Muscle layer of colon (tissue), 2 donors: ENCODE data around the gene MED15.

Experiments used
- H3K27ac ChIP-seq: one replicate; pipeline ENCODE4 v1.7.0; 2013; ENCODE audit warnings: low read depth, mild to moderate bottlenecking, low read length, moderate library complexity
- H3K27me3 ChIP-seq, 2 donors: one replicate each; pipeline ENCODE4 v1.7.0; 2013; ENCODE audit warnings: low read length in 2 of 2, mild to moderate bottlenecking in 2 of 2; ENCODE audit not compliant: insufficient read depth in 2 of 2, control insufficient read depth in 1 of 2
- H3K36me3 ChIP-seq: one replicate; pipeline ENCODE4 v1.7.0; 2013; ENCODE audit warnings: mild to moderate bottlenecking, low read length; ENCODE audit not compliant: insufficient read depth
- H3K4me1 ChIP-seq: one replicate; pipeline ENCODE4 v1.7.0; 2013; ENCODE audit warnings: mild to moderate bottlenecking, low read length; ENCODE audit not compliant: insufficient read depth
- H3K4me3 ChIP-seq, 2 donors: one replicate each; pipeline ENCODE4 v1.7.0; 2013; ENCODE audit warnings: low read length in 2 of 2, low read depth in 1 of 2, mild to moderate bottlenecking in 1 of 2, moderate library complexity in 1 of 2
- H3K9ac ChIP-seq: one replicate; pipeline ENCODE4 v1.7.0; 2013; ENCODE audit warnings: low read length
- H3K9me3 ChIP-seq: one replicate; pipeline ENCODE4 v1.7.0; 2013; ENCODE audit warnings: mild to moderate bottlenecking, low read length
- donor health status: abdominal sarcoma.
- donor health status: Adenocarcinoma of cecum.

MED15 gene

DNA sequence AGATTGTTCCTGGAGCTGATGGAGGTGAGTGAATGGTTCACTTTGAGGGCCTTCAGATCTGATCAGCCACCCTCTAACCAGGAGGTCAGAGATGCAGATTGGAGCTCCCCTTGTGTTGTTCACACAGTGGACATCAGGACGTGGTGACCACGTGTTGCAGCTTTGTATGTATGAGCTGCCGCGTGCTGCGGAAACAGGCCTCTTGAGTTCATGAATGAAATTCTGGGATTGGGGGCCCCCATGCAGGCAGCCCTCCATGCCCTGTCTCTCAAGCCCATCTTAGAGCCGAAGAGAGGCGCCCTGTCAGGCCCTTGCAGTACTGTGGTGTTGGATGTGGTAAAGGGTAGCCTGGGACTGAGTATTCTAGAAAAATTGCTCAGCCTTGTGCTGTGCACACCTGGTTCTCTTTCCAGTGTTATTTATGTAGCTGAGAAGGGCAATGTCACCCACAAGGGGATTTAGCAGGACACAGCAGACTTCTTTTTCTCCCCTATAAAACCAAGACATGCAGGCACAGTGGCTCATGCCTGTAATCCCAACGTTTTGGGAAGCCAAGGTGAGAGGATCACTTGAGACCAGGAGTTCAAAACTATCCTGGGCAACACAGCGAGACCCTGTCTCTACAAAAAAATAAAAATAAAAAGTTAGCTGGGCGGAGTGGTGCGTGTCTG, 64.9 kb downstream of the MED15 start:
- no peak overlapping the region for H3K9ac ChIP-seq
- no peak overlapping the region for H3K27ac ChIP-seq
- no peaks in the 10 kb centered on the region for H3K27me3 ChIP-seq
- no peak overlapping the region for H3K4me3 ChIP-seq
- no peaks in the 10 kb centered on the region for H3K9me3 ChIP-seq
- H3K36me3 ChIP-seq: peaks cover 83% of the 10 kb centered on the region
- peaks cover 31% of the 10 kb centered on the region for H3K4me1 ChIP-seq

DNA sequence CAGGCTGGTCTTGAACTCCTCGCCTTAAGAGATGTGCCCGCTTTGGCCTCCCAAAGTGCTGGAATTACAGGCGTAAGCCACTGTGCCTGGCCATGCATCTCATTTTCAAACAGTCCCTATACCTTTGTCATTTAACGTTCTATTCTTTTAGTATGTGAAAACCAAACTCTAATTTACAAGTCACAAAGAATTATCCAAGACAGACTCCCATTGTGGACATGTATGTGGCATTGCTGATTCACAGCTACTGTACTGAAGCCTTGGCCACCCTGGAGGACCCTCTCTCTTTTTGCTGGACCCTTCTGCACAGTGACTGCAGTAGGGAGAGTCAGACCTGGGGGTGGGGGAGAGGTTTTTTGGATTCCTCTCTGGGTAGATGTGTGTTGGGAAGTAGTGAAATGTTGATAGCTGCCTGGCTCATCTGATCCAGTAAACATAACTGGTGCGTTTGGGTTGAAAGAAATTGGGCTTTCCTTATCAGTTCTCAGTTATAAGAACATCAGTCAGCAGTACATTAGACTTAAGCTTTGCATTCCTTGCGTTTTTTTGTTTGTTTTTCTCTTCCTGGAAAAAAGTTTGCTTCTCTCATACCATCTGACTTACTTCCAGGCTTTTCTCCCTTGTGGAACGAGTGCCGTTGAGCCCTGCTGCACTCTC, 65.9 kb downstream of the MED15 start:
- H3K27me3 ChIP-seq: no peaks in the 10 kb centered on the region
- H3K4me3 ChIP-seq: no peak overlapping the region
- H3K9me3 ChIP-seq: no peaks in the 10 kb centered on the region
- peaks cover 22% of the 10 kb centered on the region for H3K4me1 ChIP-seq
- H3K36me3 ChIP-seq: peaks cover 76% of the 10 kb centered on the region
- no peak overlapping the region for H3K27ac ChIP-seq
- no peak overlapping the region for H3K9ac ChIP-seq

DNA sequence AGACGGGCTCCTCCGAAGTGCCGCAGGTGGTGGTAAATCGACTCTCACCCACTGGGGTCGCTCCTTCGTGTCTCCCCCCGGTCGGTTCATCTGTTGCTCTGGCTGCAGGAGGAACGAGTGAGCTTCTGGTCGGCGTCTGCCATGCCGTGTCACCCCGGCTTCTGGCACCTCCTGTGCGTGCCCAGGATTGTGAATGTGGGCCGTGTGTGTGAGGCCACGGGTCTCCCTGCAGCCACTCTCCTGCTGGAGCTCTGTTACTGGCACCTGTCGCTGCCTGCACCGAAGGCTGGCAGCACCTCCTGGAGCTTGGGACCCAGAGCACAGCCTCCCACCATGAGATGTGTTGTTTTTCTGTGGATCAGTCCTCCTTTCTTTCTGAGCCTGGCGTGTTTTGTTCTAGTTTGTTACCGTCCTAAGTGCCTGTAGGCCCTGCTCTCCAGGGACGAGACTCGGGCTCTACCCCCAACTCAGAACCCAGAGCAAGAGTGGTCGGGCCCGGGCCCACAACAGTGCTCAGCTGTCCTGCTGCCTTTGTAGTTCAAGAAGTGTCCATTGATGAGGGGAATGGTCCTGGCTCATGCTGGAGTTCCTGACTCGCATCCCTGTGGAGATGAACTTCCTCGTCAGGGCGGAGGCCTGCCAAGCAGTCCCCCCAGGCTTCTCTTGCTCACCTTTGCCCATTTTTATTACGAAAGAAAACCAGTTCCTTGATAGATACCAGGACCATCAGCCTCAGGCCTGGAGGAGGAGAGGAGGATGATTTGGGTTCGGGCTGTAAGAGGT, 66.6 kb downstream of the MED15 start:
- no peaks in the 10 kb centered on the region for H3K9me3 ChIP-seq
- peaks cover 14% of the 10 kb centered on the region for H3K4me1 ChIP-seq
- H3K9ac ChIP-seq: no peak overlapping the region
- no peak overlapping the region for H3K27ac ChIP-seq
- H3K36me3 ChIP-seq: peaks cover 76% of the 10 kb centered on the region
- H3K27me3 ChIP-seq: no peaks in the 10 kb centered on the region
- no peak overlapping the region for H3K4me3 ChIP-seq

DNA sequence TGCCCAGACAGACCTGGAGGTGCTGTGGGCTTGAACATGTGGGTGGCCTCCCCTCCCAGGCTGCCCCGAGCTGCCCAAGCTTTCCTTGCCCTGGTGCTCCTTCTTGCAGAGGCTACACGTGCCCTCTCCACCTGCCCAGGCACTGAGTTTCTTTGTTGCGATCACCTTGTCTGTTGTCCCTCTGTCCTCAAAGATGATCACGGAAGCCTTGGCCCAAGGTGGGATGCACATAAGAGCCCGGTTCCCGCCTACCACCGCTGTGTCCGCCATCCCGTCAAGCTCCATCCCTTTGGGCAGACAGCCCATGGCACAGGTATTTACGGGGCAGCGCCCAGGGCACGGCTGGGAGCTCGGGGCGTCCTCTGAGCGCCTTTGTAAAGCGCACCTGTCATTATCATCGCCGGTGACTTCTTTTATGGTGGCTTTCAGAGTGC, 67.5 kb downstream of the MED15 start:
- Histone ChIP-seq H3K9me3 (no peaks in the 10 kb centered on the region), H3K27me3 (no peaks in the 10 kb centered on the region), H3K27ac (no peak overlapping the region), H3K4me3 (no peak overlapping the region), H3K4me1 (peaks cover 6% of the 10 kb centered on the region), H3K9ac (no peak overlapping the region), H3K36me3 (peaks cover 77% of the 10 kb centered on the region)

DNA sequence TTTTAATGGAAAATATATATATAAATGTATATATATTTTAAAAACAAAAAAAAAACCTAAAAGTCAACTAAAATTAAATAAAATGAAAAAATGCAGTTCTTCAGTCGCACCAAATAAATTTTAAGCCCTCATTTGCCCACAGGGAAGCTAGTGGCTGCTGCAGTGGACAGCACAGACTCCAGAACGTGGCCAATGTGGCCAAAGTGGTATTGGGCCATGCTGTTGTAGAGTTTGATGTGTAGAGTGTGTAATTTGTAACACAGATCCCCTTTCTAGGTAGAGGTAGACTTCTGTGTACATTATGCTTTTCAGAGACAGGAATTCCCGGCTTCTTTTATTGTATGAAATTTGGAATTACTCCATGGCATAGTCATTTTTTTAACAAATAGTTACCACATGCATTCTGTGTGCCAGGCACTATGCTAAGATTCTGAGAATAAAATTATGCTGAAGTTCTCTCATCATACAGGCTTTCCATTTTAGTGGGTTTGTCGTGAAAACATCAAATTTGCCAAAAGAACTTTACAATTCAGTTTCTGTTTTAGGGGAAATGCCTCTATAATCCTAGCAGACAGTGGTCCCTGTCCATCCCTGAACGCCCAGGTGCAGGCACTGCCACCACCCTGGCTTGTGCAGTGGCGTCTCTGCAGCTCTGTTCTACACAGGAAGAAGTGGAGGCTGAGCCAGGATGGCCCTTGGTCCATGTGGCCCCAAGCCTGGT, 68.5 kb downstream of the MED15 start:
- no peak overlapping the region for H3K4me3 ChIP-seq
- no peaks in the 10 kb centered on the region for H3K27me3 ChIP-seq
- H3K4me1 ChIP-seq: peaks cover 6% of the 10 kb centered on the region
- no peaks in the 10 kb centered on the region for H3K9me3 ChIP-seq
- H3K27ac ChIP-seq: no peak overlapping the region
- H3K36me3 ChIP-seq: peaks cover 79% of the 10 kb centered on the region
- H3K9ac ChIP-seq: no peak overlapping the region

DNA sequence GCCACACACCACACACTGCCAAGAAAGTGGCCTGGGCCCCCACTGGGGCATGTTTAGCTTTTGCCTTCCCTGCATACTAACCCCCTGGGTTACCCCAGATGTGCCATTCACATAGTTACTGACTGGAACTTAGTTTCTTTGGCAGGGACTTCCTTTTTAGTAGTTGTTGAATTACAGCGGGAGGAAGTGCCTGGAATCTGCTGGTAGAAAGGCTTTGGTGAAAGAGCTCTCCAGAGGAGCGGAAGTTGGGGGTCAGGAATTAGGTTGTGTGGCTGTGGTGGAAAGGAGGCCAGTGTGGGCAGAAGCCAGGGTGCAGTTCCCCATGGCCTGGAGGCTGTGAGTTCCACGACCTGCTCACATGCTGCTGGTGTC, 69.0 kb downstream of the MED15 start:
- H3K4me1 ChIP-seq: peaks cover 6% of the 10 kb centered on the region
- H3K36me3 ChIP-seq: peaks cover 73% of the 10 kb centered on the region
- no peaks in the 10 kb centered on the region for H3K9me3 ChIP-seq
- no peaks in the 10 kb centered on the region for H3K27me3 ChIP-seq
- H3K9ac ChIP-seq: no peak overlapping the region
- H3K27ac ChIP-seq: no peak overlapping the region
- H3K4me3 ChIP-seq: no peak overlapping the region

DNA sequence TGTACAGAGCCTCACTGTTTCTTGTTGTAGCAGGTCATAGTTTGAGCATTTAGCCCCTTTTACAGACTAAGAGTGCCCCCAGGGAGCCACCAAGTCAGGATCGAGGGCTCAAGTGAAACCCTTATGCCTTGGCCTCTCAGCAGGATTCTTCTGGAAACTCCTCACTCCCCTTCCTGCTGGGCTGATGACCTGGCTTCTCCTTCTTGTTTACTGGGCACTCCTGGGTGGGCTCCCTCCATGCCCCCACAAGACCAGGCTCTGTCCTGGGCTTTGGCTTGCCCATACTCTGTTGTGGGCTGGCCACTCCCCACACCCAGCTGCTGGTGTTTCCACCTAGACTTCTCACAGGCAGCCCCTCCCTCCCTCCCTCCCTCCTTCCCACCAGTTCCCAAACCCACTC, 69.6 kb downstream of the MED15 start:
- Histone ChIP-seq H3K27ac (no peak overlapping the region), H3K4me1 (peaks cover 6% of the 10 kb centered on the region), H3K4me3 (no peak overlapping the region), H3K27me3 (no peaks in the 10 kb centered on the region), H3K9ac (no peak overlapping the region), H3K9me3 (no peaks in the 10 kb centered on the region), H3K36me3 (peaks cover 67% of the 10 kb centered on the region)

DNA sequence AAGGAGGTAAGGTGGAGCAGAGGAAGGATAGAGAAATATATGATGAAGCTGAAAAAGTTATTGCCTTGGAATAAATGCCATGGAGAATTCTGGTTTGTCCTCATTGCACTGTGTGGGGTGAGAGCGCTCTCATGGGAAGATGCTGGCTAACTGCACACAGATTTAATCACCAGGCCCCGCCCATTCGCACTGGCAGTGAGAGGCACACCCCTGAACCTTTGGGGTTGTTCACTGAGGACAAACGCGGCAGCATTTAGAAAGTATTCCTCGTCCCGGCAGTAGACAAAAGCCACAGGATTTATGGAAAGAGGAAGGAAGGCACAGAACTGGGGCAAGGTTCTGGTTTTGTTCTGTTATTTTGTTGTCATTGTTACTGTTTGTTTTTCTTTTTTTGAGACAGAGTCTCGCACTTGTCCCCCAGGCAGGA, 70.2 kb downstream of the MED15 start:
- no peaks in the 10 kb centered on the region for H3K27me3 ChIP-seq
- H3K4me3 ChIP-seq: no peak overlapping the region
- peaks cover 62% of the 10 kb centered on the region for H3K36me3 ChIP-seq
- H3K9ac ChIP-seq: no peak overlapping the region
- H3K27ac ChIP-seq: no peak overlapping the region
- H3K9me3 ChIP-seq: no peaks in the 10 kb centered on the region
- H3K4me1 ChIP-seq: peaks cover 6% of the 10 kb centered on the region

DNA sequence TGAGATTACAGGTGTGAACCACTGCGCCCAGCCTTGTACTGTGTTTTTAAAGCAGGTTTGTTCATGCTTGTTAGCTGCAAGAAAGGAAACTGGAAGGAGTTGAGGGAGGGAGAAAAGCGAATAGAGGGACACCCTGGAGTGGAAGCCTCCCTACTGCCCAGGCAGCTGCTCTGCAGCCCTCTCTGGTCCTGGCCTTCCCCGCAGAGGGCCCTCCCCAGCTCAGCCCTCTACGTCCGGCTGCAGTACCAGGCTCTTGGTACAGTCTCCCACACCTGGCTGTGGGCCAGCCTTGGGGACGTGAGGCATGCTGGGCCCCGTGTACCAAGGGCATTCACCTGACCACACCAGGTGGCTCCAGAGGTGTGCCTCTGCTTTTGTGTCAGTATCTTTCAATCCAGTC, 70.8 kb downstream of the MED15 start:
- no peak overlapping the region for H3K9ac ChIP-seq
- no peaks in the 10 kb centered on the region for H3K27me3 ChIP-seq
- peaks cover 6% of the 10 kb centered on the region for H3K4me1 ChIP-seq
- no peaks in the 10 kb centered on the region for H3K9me3 ChIP-seq
- H3K36me3 ChIP-seq: peaks cover 66% of the 10 kb centered on the region
- H3K27ac ChIP-seq: no peak overlapping the region
- H3K4me3 ChIP-seq: no peak overlapping the region

DNA sequence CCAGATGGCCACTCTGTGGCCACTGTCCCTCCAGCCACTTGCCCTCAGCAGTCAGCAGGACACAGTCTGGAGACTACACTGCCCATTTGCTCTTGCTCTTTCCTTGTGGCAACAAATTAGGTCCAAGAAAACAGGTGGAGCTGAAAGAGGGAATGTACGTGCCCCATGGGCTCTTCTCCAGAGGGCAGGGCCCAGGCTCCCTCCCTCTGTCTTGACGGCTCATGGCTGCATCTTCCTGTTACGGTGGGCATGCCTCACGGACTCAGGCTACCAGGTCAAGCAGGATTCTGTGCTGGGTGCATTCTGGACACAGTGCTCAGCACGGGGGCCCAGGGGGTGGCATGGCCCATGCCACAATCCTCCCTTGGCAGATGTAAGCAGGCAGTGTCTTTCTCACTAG, 71.3 kb downstream of the MED15 start:
- no peak overlapping the region for H3K9ac ChIP-seq
- H3K4me3 ChIP-seq: no peak overlapping the region
- H3K9me3 ChIP-seq: no peaks in the 10 kb centered on the region
- H3K4me1 ChIP-seq: peaks cover 6% of the 10 kb centered on the region
- no peak overlapping the region for H3K27ac ChIP-seq
- peaks cover 66% of the 10 kb centered on the region for H3K36me3 ChIP-seq
- H3K27me3 ChIP-seq: no peaks in the 10 kb centered on the region
